GM18858 (cell line): ENCODE data around the gene GPD2.

ENCODE experiments used
- ATAC-seq: cut with Tn5 transposase; IDR thresholded peaks from one replicate; pipeline ENCODE4 v1.9.1; 2021; ENCODE audit not compliant: unreplicated experiment

Gene GPD2

GRCh38 chr2:156435396-156435717 is 822 bp upstream of the GPD2 start:
- ATAC-seq = no peak

GRCh38 chr2:156436497-156437085 is 412 bp downstream of the GPD2 start:
- ATAC-seq = peak; percentile 37

- ATAC-seq = no peak
Observed at GRCh38 chr2:156437272-156437930, 1.2 kb downstream of the GPD2 start.

GRCh38 chr2:156437931-156438410 is 1.8 kb downstream of the GPD2 start:
- no peak for ATAC-seq

- ATAC-seq = no peak
Observed at GRCh38 chr2:156443089-156443488, 6.9 kb downstream of the GPD2 start.

- peak; percentile 62 for ATAC-seq
Observed at GRCh38 chr2:156445296-156446220, 9.4 kb downstream of the GPD2 start.

- ATAC-seq = no peak
Observed at GRCh38 chr2:156447761-156448160, 11.6 kb downstream of the GPD2 start.

GRCh38 chr2:156448766-156449165 is 12.6 kb downstream of the GPD2 start:
- no peak for ATAC-seq

GRCh38 chr2:156452971-156453370 is 16.8 kb downstream of the GPD2 start:
- ATAC-seq = no peak

GRCh38 chr2:156455361-156455975 is 19.3 kb downstream of the GPD2 start:
- peak; percentile 61 for ATAC-seq

- peak; percentile 69 for ATAC-seq
Observed at GRCh38 chr2:156456616-156457015, 20.4 kb downstream of the GPD2 start.

GRCh38 chr2:156457523-156458517 is 21.6 kb downstream of the GPD2 start:
- no peak for ATAC-seq

GRCh38 chr2:156459720-156460119 is 23.5 kb downstream of the GPD2 start:
- ATAC-seq = no peak

- ATAC-seq = no peak
Observed at GRCh38 chr2:156464106-156464505, 27.9 kb downstream of the GPD2 start.

GRCh38 chr2:156465573-156465972 is 29.4 kb downstream of the GPD2 start:
- no peak for ATAC-seq

GRCh38 chr2:156466739-156467405 is 30.7 kb downstream of the GPD2 start:
- no peak for ATAC-seq

GRCh38 chr2:156470975-156471583 is 34.9 kb downstream of the GPD2 start:
- peak; percentile 33 for ATAC-seq

- no peak for ATAC-seq
Observed at GRCh38 chr2:156471762-156472161, 35.6 kb downstream of the GPD2 start.

- ATAC-seq = peak; percentile 46
Observed at GRCh38 chr2:156472686-156473085, 36.5 kb downstream of the GPD2 start.
